UCSD-AML1 (cell line): ENCODE results near the gene MMP19.
A peak's percentile ranks its signal among the peaks of the same experiment; 100 is the strongest.
"Not testable (repeated sequence)": the region's sequence is repeated elsewhere in the genome, so short reads cannot be mapped to it uniquely, and the experiment has no call there.

Experiments used
- DNase-seq: peaks from one replicate; lab custom pipeline; 2025; ENCODE audit not compliant: unreplicated experiment; lab: John Stamatoyannopoulos, UW

MMP19 gene, protein sequence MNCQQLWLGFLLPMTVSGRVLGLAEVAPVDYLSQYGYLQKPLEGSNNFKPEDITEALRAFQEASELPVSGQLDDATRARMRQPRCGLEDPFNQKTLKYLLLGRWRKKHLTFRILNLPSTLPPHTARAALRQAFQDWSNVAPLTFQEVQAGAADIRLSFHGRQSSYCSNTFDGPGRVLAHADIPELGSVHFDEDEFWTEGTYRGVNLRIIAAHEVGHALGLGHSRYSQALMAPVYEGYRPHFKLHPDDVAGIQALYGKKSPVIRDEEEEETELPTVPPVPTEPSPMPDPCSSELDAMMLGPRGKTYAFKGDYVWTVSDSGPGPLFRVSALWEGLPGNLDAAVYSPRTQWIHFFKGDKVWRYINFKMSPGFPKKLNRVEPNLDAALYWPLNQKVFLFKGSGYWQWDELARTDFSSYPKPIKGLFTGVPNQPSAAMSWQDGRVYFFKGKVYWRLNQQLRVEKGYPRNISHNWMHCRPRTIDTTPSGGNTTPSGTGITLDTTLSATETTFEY

DNA sequence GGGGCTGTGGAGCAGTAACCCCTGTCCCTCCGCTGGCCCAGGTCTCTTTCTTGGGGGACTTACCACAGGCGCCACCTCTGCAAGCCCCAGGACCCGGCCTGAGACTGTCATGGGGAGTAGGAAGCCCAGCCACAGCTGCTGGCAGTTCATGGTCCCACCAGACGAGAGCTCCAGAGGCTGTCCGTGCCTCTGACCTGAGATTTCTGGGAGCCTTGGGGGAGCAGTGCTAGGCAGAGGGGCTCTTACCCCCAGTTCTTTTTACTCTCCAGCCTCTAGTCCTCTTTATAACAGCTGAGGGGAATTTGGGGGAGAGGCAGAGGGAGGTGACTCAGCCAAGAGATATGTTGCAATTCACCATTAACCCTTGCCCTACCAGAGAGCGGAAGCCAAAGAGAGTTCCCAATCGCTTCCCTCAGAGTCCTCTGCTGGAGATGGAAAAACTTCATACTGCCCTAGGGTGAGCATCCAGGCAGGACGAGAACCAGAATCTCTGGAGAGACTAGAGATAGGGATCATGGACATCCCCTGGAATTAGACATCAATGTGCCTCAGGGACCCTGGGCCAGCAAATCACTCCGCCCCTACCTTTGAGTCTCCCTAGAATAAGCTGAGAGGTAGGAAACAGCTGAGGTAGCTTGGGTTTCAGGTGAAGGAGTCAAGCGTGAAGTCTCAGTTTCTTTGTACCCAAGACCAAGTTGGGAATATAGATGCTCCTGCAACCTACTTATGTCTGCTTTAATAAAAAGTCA is at the start of gene MMP19:
TSS of gene MMP19 (minus strand) at position 256 of the 749 bp plus-strand sequence. CDS start at position 150, 106 bp downstream.
- DNase-seq: no peak

DNA sequence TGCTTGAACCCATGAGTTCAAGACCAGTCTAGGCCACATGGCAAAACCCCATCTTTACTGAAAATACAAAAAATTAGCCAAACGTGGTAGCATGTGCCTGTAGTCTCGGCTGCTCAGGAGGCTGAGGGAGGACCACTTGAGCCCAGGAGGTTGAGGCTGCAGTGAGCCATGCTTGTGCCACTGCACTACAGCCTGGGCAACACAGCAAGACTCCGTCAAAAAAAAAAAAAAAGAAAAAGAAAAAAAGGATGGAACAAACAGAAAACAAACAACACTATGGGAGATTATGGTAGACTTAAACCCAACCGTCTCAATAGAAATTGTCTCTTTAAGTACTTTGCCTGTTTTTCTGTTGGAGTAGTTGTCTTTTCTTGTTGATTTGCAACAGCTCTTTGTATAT is 48.6 kb upstream of the MMP19 start:
- no peak for DNase-seq

DNA sequence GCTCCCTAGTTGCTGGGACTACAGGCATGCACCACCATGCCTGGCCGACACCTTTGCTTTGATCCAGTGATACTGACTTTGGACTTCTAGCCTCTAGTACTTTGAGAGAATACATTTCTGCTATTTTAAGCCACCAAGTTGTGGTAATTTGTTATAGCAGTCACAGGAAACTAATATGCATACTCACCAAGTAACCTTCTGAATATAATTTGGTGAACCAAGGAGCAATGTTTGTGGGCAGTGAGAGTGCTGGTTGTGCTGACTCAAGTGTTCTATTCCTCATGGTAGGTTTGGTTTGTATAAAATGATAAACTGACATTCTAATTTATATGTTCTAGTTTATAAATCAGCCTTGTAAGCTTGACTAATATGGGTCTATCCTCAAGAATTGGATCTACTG is 42.4 kb upstream of the MMP19 start:
- no peak for DNase-seq

DNA sequence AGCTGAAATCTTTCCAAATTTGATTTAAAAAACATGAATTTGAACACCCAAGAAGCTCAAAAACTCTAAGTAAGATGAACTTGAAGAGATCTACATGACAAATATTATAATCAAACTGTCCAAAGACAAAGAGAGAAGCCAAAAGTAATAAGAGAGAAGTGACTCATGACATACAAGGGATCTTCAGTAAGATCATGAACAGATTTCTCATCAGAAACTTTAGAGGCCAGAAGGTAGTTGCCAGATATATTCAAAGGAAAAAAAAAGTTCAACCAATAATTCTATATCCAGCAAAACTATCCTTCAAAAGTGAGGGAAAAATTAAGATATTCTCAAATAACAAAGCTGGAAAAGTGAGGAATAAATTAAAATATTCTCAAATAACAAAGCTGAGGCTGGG is 35.1 kb upstream of the MMP19 start:
- DNase-seq: no peak

DNA sequence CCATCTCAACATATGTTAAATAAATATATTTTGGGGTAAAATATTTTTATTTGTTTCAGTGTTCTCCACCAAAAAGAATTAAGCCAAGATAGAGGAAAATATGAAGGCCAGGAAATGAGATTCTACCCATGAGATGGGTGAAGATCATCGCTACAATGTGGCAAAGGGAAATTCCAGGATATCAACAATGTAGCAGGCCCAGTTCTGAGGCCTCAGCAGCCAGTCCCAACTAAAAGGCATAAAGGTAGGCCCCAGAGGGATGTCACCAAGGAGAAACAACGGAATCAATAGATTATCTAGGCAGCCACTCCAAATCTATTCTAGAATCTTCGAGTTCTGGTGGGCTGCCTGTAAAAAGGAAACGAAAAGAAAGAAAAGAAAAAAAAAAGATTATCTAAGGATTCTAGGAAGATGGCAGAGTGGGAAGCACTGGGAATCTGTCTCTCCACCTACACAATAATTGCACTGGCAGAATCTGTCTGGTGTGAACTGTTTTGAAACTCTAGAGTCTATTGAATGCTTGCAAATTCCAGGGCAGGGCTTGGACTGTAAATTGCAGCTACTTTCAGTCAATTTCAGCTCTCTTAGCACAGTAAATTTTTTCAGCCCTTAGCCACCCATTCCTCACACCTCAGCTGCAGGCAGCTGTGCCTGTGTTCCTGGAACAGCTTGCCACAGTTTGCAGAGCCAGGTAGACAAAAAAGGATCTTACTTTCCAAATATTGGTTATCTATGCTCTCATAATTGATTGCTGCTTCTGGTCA is 33.1 kb upstream of the MMP19 start:
- no peak for DNase-seq

DNA sequence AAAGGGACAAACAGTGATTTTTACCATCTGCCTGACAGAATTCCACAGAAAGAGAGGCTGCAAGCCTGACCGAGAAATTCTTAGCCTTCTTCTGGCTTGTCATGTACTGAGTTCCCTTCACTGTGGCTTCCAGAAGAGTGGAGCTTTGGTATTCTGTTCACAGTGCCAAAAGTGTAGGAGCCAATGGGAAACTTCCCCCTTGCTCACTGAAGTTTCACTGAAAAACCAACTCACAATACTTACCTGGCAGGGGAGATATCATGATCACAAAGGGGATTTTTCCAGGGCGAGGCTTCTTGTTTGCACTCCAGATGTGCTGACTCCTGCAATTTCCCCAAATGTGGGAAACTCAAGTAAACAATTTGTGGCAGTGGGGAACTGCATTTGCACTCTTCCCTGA is 31.7 kb upstream of the MMP19 start:
- no peak for DNase-seq

DNA sequence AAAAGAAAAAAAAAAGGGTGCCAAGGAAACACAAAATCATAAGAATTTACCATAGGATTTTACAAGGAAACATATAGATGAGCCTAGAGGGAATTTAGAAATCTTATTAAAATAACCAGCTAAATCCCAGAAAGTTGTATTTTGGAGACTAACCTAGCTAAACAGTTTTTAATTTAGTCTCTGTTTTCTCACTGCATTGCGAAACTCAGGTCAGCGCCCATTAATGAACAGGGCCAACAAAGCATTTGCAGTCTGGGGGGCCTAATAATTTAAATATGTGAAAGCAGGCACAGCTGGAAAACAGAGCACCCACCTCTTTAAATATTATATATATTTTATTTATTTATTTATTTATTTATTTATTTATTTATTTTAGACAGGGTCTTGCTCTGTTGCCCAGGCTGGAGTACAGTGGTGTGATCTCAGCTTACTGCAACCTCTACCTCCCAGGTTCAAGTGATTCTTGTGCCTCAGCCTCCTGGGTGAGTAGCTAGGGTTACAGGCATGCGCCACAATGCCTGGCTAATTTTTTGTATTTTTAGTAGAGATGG is 23.8 kb upstream of the MMP19 start:
- DNase-seq: not testable (repeated sequence)

DNA sequence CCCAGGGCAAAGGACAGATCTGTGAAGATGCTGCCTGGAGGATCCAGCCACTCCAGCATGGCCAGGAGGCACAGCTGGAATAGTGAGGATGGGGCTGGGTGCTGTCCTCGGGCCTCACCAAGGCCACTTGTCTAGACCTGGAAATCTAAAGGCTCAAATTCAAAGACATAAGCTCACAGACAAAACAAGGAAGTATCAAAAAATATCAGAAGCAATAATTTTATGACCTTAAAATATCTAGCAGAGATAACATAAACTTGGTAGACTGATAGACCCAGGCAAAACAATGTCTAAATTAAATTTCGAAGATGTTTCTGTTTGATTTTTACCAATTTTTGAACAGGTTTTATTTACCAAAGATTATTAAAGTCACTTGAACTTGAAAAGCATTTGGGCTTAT is 22.6 kb upstream of the MMP19 start:
- DNase-seq: no peak

DNA sequence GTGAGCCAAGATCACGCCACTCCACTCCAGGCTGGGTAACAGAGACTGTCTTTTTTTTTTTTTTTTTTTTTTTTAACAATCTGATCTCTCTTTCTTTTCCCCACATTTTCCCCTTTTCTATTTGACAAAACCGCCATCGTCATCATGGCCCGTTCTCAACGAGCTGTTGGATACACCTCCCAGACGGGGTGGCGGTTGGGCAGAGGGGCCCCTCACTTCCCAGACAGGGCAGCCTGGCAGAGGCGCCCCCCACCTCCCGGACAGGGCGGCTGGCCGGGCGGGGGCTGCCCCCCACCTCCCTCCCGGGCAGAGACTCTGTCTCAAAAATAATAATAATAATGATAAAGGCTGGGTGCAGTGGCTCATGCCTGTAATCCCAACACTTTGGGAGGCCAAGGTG is 20.2 kb upstream of the MMP19 start:
- DNase-seq: not testable (repeated sequence)

DNA sequence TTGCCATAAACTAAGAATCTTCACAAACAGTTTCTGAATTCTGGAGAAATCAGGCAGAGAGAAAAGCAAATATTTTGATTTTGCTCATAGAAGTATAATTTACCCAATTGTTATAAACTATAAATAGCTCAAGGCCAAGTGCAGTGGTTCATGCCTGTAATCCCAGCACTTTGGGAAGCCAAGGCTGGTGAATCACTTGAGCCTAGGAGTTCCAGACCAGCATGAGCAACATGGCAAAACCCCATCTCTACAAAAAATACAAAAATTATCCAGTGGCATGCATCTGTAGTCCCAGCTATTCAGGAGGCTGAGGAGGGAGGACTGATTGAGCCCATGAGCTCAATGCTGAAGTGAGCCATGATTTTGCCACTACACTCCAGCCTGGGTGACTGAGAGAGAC is 19.6 kb upstream of the MMP19 start:
- no peak for DNase-seq

DNA sequence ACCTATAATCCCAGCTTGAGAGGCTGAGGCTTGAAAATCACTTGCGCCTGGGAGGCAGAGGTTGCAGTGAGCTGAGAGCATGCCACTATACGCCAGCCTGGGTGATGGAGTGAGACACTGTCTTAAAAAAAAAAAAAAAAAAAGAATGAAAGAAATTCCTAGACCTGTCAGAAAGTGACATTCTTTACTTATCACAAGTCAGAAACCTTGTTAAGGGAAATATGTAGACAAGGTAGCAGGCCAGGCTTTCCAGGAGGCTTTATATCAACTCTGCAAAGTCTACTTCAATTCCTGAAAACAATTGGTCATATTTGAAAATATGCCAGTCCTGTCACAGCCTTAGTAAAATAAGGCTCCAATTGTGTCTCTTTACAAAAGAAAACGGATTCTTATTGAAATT is 19.1 kb upstream of the MMP19 start:
- no peak for DNase-seq

DNA sequence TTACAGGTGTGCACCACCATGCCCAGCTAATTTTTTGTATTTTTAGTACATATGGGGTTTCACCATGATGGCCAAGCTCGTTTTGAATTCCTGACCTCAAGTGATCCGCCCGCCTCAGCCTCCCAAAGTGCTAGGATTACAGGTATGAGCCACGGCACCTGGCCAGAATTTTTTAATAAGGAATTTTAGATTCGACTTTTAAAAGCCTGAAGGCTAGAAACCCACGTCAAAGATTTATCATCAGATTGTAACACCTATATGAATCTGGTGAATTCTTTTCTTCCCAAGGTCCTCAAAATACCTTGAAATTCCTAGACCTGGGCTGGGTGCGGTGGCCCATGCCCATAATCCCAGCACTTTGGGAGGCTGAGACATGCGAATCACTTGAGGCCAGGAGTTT is 18.7 kb upstream of the MMP19 start:
- no peak for DNase-seq

DNA sequence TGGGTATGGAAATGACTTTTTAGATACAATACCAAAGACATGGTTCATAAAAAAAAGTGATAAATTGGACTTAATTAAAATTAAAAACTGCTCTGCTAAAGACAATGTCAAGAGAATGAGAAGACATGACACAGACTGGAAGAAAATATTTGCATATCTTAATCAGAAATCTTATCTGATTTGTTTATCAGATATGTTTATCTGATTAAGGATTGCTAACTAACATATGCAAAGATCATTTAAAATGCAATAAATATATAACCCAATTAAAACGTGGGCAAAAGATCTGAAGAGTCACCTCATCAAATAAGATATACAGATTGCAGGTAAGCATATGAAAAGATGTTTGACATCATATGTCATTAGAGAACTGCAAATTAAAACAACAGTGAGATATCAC is 10.0 kb upstream of the MMP19 start:
- DNase-seq: no peak

DNA sequence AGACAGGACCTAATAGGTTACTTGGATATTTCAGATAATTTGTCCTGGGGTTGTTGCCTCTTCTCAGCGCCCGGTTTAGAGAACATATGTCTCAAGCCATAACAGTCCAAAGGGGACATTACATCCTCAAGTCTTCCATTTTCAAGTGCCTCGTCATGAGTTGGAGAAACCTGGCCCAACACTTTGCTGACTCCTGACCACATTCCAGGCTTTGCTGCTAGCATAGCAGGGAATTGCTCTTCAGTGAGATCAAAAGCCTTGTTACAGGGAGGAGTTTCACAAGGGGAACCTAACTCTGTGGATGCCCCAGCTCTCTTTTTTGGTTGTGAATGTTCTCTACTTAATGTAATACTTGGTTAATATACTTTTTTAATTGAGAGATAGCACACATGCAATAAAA is 8.2 kb upstream of the MMP19 start:
- no peak for DNase-seq

DNA sequence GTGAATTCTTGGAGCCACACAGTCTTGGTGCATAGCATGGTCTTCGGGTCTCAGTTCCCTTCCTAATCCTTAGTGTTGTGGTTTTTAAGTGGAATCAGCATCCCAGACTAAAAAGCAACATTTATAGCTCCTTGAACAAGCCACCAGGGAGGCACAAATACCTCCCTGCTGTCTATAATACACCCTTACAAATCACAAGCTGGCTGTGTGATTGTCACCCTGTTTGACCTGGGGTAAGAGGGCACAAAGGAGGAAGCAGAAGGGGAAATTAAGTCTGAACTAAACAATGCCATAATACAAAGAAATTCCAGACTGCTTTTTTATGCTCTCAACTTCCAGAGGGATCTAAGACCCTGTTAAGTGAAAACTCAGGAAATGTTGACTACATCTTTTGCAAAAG is 7.7 kb upstream of the MMP19 start:
- no peak for DNase-seq

DNA sequence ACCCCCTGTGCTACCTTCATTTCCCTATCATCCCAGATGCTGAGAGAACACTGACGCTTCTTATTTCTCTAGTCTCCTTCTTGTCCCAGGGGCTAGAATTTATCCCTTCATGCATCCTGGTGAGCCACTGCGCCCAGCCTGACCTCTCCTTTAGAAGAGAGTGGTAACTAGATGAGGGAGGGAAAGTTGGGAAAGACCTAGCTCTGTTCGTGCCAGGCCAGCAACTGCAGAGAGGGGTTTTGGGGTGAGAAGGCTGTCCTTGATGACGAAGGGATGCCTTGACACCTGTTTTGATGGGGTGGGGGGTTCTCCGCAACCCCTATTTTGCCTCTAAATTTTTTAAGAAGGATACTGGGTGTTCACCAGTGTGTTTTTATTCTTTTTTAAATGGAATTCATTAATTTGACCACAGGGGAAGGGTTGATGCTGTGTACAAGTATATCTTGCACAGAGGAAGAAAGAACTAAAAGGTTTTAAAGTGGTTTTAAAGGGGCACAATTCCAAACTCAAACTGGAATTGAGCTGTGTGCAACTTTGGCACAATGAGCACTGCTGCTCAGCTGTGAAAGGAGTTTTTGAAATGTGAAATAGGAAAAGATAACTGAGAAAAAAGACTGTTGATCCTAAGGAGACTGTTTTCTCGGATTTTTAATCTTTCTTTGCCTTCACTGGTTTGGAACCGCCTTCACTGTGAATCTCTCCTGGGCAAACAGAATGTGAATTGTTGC is 7.0 kb upstream of the MMP19 start:
- DNase-seq: no peak

DNA sequence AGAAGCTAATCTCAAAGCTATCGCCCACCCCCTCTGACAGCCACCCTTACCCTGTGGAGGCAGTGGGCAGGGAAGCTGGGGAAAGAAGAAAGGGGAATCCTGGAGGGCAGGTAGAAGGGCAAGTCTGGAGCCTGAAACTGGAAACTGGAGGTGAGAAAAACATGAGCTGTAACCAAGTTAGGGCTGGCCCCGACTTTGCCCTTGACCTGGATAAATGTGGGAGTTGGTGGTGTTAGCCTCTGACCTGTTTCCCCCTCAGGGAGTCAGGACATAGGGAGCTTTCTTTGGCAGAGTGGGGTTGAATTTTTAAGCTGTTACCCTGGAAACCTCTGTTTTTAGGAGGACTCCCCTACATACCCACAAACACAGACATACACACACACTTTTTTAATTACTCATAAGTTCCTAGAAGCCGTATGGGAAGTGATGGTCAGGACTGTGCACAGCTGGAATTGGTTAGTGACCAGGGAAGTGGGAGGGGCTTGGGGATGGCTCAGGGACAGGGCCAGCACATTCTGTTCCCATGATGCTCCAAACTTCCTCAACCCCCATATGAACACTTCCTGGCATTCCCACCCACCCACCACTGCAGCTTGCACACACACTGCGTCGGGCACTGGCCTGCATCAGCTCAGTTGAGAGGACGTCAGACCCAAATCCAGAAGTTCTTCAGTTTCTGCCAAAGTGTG is 5.0 kb upstream of the MMP19 start:
- peak; percentile 86 for DNase-seq

DNA sequence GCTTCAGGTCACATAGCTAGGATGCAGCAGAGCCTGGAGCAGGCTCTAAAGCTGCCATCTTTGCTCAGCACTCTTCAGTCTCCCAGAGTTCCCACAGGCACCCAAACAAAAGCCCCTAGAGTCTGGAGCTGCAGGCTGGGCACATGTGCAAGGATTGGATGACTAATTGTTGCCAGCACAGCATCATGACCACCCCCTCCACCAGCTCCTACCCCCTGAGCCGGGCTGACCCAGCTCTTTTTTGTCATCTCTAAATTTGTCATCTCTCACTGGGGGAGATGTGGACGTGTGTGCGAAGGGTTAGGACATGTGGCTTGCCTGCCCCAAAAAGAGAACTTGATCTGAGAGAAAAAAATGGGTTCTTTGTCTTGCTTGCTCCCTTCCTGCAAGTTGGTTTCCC is 4.3 kb upstream of the MMP19 start:
- DNase-seq: peak; percentile 28

DNA sequence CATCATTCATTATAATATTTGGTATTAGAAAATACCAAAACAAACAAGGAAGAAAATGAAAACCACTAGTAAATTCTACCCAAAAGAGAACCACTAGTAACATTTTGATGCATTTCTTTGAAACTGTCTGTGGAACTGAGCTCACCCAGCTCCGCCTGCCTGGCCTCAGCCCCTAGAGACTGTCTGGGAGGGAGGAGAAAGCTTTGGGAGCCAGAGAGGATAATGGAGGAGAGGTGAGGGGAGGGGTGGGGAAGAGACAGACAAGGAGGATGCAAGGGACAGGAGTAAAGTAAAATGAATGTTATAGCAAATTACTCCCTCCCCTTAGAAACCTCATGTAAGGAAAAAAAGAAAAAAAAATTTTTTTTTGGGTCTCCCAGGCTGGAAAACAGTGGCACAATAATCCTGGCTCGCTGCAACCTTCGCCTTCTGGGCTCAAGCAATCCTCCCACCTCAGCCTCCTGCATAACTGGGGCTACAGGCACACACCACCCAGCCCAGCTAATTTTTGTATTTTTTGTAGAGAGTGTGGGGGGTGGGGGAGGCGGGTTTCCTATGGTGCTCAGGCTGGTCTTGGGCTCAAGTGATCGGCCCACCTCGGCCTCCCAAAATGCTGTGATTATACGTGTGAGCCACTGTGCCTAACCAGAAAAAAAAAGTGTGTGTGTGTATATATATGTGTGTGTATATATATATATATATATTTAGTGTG is 3.2 kb upstream of the MMP19 start:
- no peak for DNase-seq
